Middle frontal gyrus (tissue), 1 donor: ENCODE results near the gene LRRC45.
"Not testable (repeated sequence)": the region's sequence is repeated elsewhere in the genome, so short reads cannot be mapped to it uniquely, and the experiment has no call there.

Source experiments
- DNase-seq: peaks from one replicate; pipeline ENCODE4 v3.0.0-alpha.2; 2015; ENCODE audit warnings: low spot score; ENCODE audit errors: extremely low spot score

Gene LRRC45

GRCh38 chr17:82022981-82023446 is at the start of gene LRRC45:
LRRC45 (plus strand) TSS chr17:82023305; CDS start chr17:82023644, 339 bp downstream.
- DNase-seq, result peak; percentile 98

- DNase-seq, result no peak
Measured at GRCh38 chr17:81973432-81973831, 49.7 kb upstream of the LRRC45 start.

GRCh38 chr17:81976332-81977210 is 46.5 kb upstream of the LRRC45 start:
- no peak for DNase-seq

- DNase-seq, result peak; percentile 80
Measured at GRCh38 chr17:81977211-81977808, 45.8 kb upstream of the LRRC45 start, which contains the start of gene ASPSCR1. ASPSCR1 (plus strand) TSS chr17:81977629; CDS start chr17:81977647, 18 bp downstream.

- DNase-seq, result no peak
Measured at GRCh38 chr17:81978524-81979298, 44.4 kb upstream of the LRRC45 start.

- no peak for DNase-seq
Measured at GRCh38 chr17:81980122-81980521, 43.0 kb upstream of the LRRC45 start.

GRCh38 chr17:81980707-81981343 is 42.3 kb upstream of the LRRC45 start:
- DNase-seq, result no peak

GRCh38 chr17:81981511-81981910 is 41.6 kb upstream of the LRRC45 start:
- DNase-seq, result not testable (repeated sequence)

- no peak for DNase-seq
Measured at GRCh38 chr17:81983011-81983638, 40.0 kb upstream of the LRRC45 start.

- DNase-seq, result no peak
Measured at GRCh38 chr17:81983639-81984373, 39.3 kb upstream of the LRRC45 start.

GRCh38 chr17:81984773-81985410 is 38.2 kb upstream of the LRRC45 start:
- DNase-seq, result no peak

GRCh38 chr17:81986606-81987005 is 36.5 kb upstream of the LRRC45 start:
- no peak for DNase-seq

GRCh38 chr17:81987161-81987770 is 35.8 kb upstream of the LRRC45 start:
- no peak for DNase-seq

- no peak for DNase-seq
Measured at GRCh38 chr17:81990836-81991683, 32.0 kb upstream of the LRRC45 start.

GRCh38 chr17:81991684-81992305 is 31.3 kb upstream of the LRRC45 start:
- DNase-seq, result no peak

- DNase-seq, result no peak
Measured at GRCh38 chr17:81992306-81993102, 30.6 kb upstream of the LRRC45 start.
